Activated CD8-positive, alpha-beta memory T cell treated with anti-CD3 and anti-CD28 coated beads for 1 hour (primary cell): ENCODE results near the gene PDE9A.

ENCODE experiments used
- DNase-seq, 2 donors: peaks; one replicate each; pipeline ENCODE4 v3.0.0-alpha.2; 2020; ENCODE audit warnings: low read depth in 1 of 2; ENCODE audit errors: extremely low read depth in 1 of 2

PDE9A gene

DNA sequence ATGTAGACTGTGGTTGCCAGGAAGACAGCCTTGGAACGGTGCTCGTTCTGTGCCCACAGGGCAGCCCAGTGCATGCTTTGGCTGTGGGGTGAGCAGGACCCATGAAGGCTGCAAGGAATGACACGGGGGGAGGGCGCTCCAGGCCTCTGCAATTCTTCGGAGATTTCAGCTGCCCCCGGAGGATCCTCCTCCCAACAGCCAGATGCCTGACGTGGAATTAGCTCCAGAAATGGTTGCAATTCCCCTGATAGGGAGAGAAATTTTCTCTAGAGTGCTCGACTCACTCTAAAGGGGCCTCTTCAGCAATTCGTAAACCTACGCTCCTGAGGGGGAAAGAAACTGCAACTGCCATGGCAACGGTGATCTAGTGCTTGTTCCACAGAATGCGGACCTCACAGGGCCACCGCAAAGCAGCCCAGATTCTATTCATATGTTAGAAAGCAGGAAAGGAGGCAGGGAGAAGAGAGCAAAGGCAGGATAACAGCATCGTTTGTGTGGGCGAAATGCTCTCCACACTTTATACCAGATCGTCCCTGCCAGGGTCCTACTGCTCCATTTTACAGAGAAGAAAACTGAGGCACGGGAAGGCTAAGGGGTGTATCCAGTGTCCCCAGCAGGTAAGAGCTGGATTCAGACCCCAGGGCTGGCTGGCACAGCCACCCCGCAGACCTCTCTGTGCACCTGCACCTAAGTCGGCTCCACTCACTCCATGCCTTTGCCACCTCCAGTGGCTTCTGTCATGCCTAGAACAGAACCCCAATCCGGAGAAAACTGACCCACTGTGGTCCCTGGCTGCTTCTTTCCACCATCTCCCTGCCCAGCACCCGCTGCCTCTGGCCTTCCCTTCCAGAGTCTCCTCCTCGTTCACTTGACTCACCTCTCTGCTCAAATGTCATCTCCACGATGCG is 11.9 kb upstream of the PDE9A start:
- DNase-seq, result no peak

GRCh38 chr21:42642219-42642745 is 11.1 kb upstream of the PDE9A start:
- DNase-seq, result no peak

DNA sequence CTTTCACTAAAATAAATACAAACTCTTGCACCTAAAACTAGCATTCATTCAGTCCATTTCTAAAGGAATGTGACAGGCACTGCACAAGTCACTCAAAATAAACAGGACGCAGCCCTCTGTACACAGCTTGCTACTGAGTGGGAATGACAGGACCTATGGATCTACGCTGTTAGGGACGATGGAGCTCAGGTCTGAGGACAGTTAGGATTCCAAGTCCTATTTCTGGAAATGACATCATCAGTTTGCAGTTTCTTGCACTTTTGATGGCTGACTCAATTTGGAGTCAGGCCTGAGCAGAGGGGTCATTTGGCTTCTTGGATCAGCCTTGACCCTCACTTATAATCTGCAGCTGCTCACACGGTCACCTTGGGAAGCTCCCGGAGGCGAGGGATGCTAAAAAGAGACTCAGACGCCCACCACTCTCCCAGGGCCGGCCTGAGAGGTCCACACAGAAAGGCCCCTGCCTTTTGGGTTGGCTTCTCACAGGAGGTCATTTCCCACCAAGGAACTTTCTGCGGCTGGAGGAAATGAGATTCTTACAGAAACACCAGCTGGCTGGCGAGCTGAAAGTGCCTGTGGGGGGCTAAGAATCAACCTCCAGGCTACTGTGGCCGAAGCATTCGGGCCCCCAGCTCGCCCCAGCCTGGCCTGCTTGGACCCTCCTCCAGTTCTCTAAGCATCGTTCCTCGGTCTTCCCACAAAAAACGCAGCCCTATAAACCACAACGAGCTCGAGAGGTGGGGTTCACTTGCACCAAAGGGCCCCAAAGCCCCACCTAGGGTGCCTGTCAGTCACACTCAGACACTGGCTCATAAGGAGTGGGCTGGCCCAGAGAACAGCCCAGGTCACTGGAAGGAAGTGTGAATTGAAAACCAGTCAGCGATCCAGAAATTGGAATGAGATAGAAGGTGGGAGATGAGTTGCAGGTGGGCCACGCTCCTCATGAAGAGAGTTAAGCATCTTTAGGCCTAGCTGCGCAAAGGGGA is 8.9 kb upstream of the PDE9A start:
- DNase-seq, result no peak

GRCh38 chr21:42645211-42646075 is 8.0 kb upstream of the PDE9A start:
- no peak for DNase-seq

GRCh38 chr21:42646076-42646825 is 7.2 kb upstream of the PDE9A start:
- no peak for DNase-seq

- DNase-seq, result no peak
These were observed 6.6 kb upstream of the PDE9A start for GRCh38 chr21:42646836-42647235.

GRCh38 chr21:42648606-42649005 is 4.8 kb upstream of the PDE9A start:
- no peak for DNase-seq

GRCh38 chr21:42649122-42650032 is 4.0 kb upstream of the PDE9A start:
- DNase-seq, result no peak

GRCh38 chr21:42650033-42650370 is 3.4 kb upstream of the PDE9A start:
- DNase-seq, result no peak

DNA sequence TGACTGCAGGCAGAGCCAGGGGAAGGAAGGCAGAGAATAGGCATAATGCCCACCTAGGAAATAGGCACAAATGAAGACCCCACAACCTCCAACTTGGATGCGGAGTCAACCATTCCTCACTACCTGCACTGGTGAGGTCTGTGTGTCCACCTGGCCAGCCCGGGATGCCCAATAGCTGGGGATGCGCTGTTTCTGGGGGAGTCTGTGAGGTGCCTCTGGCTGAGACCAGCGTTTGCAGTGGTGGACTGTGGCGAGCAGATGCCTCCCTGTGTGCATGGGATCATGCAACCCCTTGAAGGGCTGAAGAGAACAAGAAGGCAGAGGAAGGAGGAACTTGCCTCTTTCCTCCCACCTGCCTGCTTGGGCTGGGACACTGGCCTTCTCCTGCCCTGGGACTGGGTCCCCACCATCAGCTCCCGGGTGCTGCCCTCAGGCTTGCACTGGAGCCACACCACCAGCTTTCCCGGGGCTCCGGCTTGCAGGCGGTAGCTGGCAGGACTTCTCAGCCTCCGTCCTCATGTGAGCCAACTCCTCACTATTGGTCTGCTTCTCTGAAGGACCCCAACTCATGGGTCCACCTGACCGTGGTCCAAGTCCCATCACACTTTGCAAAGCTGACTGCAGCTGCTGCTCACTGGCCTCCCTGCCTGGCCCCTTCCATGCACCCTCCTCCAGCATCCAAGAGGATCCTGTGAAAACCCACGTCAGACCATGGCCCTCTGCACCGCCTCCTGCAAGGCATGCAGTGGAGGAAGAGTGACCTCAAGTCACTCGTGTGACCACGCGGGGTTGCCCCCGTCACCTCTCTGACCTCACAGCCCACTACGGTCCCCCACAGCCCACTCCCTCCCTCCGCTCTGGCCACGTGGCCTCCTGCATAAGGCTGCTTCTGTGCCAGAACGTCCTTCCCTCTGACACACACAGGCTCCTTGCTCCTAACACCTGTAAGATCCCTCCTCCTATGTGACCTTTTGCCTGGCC is 2.7 kb upstream of the PDE9A start:
- no peak for DNase-seq

GRCh38 chr21:42651515-42652401 is 1.7 kb upstream of the PDE9A start:
- no peak for DNase-seq

DNA sequence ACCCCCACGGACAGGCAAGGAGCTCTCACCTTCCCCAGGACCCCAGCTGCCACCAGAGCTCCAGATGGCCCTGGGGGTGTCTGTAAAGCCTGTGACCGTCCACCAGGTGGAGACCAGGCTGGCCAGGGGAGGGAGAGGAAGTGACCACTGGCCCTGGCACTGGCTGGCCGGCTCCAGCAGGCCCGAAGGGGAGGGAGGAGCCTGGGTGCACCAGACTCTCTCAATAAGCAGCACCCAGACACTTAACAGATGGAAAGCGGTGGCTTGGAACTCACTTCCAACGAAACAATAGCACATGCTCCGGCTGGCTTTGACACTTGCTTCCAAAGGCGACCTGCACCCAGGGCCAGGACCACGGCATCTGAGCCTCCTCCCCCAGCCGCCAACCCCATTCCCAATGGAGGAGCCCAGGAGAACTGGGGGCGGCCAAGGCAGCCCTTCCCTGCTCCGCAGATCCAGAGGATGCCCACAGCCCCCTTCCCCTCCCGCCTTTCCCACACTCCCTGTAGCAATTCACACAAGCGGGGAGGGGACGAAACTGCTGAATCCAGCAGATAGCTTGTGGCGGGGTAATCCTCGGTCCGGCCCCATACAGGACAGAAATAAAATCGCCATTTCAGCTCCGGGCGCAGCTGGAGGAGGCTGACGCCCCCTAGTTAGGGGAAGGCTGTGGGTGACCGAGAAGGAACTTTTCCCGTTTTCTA is 742 bp upstream of the PDE9A start:
- no peak for DNase-seq

- DNase-seq, result no peak
These were observed 925 bp downstream of the PDE9A start for GRCh38 chr21:42654179-42654912.

DNA sequence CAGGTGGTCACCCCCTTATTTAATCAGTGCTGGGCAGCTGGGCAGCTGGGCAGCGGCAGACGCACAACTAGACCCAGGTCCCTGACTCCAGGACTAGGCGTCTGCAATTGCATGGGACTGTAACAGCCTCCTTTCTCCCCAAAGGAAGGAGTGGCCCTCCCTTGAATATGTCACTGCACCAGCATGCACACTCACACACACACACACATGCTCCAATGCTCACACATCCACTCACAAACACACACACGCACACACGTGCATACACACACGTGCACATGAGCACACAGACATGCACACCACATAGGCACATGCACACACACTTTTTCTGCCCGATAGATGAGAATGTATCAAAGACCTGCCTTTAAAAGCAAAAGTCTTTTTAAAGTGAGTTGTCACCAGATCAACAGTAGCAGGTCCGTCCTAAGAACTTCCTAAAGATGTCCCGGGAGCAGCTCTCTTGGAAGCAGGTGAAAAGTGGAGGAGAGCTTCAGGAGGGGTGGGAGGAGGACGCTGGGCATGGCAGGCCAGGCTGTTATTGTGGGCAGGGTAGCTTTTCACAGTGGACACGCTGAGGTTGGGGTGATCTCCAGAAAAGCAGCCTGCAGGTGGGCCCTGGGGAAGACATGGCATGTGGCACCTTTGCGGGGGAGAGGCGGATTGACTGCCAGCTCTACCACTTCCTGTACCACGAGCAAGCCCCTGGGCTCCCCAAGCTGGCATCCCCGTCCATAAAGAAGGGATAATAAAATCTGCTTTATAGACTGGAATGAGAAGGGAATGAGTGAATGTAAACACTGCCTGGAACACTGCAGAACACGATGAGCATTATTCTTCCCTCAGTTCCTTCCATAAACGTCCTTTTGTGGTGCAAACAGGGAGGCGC is 1.7 kb downstream of the PDE9A start:
- no peak for DNase-seq
